OCI-LY1 (cell line): ENCODE results near the gene DENND5B.
"Not testable (repeated sequence)": the region's sequence is repeated elsewhere in the genome, so short reads cannot be mapped to it uniquely, and the experiment has no call there.

ENCODE experiments used
- H2AFZ ChIP-seq: fragments of 200-600 bp; sonication (generic), shearing (Covaris generic); 2 replicates; pipeline ENCODE4 v1.6.0; 2014; ENCODE audit warnings: antibody characterized with exemption, mild to moderate bottlenecking, low read length
- H3F3A ChIP-seq: fragments of 200-600 bp; sonication (generic), shearing (Covaris generic); 2 replicates; pipeline ENCODE4 v1.6.0; 2014; ENCODE audit warnings: mild to moderate bottlenecking, antibody characterized with exemption, low read length, moderate library complexity; ENCODE audit not compliant: insufficient read depth
- H3K27ac ChIP-seq: fragments of 200-600 bp; sonication (generic); 2 replicates; pipeline ENCODE4 v1.5.1; 2014; ENCODE audit warnings: low read length, mixed run types, mild to moderate bottlenecking, low read depth; ENCODE audit not compliant: poor library complexity, severe bottlenecking
- H3K27me3 ChIP-seq: fragments of 200-600 bp; sonication (generic); 2 replicates; pipeline ENCODE4 v1.6.0; 2014; ENCODE audit warnings: antibody characterized with exemption, mild to moderate bottlenecking, low read length, moderate library complexity; ENCODE audit not compliant: insufficient read depth
- H3K36me3 ChIP-seq: fragments of 200-600 bp; sonication (generic); 2 replicates; pipeline ENCODE4 v1.6.1; 2014; ENCODE audit warnings: mild to moderate bottlenecking, antibody characterized with exemption, low read length, moderate library complexity, mixed read lengths; ENCODE audit not compliant: insufficient read depth
- H3K4me1 ChIP-seq: fragments of 200-600 bp; sonication (generic); 2 replicates; pipeline ENCODE4 v1.5.1; 2014; ENCODE audit warnings: mild to moderate bottlenecking, low read length, moderate library complexity; ENCODE audit not compliant: insufficient read depth, severe bottlenecking
- H3K4me2 ChIP-seq: fragments of 200-600 bp; sonication (generic), shearing (Covaris generic); 2 replicates; pipeline ENCODE4 v1.6.1; 2014; ENCODE audit warnings: low read length
- H3K4me3 ChIP-seq: fragments of 200-600 bp; sonication (generic); 2 replicates; pipeline ENCODE4 v1.5.1; 2014; ENCODE audit warnings: low read length, low read depth, mild to moderate bottlenecking, mixed read lengths; ENCODE audit not compliant: poor library complexity, severe bottlenecking
- H3K79me2 ChIP-seq: fragments of 200-600 bp; shearing (Covaris generic); 2 replicates; pipeline ENCODE4 v1.6.1; 2016; ENCODE audit warnings: mixed run types, low read length, mixed read lengths; ENCODE audit not compliant: insufficient read depth
- H3K9ac ChIP-seq: fragments of 200-600 bp; sonication (generic), shearing (Covaris generic); 2 replicates; pipeline ENCODE4 v1.6.1; 2014; ENCODE audit warnings: mild to moderate bottlenecking, low read length, mixed read lengths
- H3K9me2 ChIP-seq: fragments of 200-600 bp; sonication (generic), shearing (Covaris generic); 2 replicates; pipeline ENCODE4 v1.6.1; 2014; ENCODE audit warnings: low read depth, mild to moderate bottlenecking, low read length, mixed read lengths
- H3K9me3 ChIP-seq: fragments of 200-600 bp; shearing (Covaris generic); 2 replicates; pipeline ENCODE4 v1.6.1; 2014; ENCODE audit warnings: low read length, mixed read lengths
- H4K20me1 ChIP-seq: fragments of 200-600 bp; sonication (generic), shearing (Covaris generic); 2 replicates; pipeline ENCODE4 v1.6.0; 2016; ENCODE audit warnings: mild to moderate bottlenecking, low read length; ENCODE audit not compliant: insufficient read depth
- CTCF ChIP-seq: fragments of 200-600 bp; sonication (generic), shearing (Covaris generic); IDR thresholded peaks from 2 replicates; pipeline ENCODE4 v1.5.1; 2017; ENCODE audit warnings: mild to moderate bottlenecking, antibody characterized with exemption, low read length, moderate library complexity, mixed read lengths
- EZH2 ChIP-seq: fragments of 200-600 bp; sonication (generic), shearing (Covaris generic); IDR thresholded peaks from 2 replicates; pipeline ENCODE4 v1.8.0; 2017; ENCODE audit warnings: borderline replicate concordance, mixed run types, mild to moderate bottlenecking, antibody characterized with exemption, low read length, moderate library complexity, mixed read lengths

Gene DENND5B

GRCh38 chr12:31558521-31558920, 32.4 kb downstream of the DENND5B start:
- H3F3A ChIP-seq: no peaks in the 10 kb centered on the region
- no peaks in the 10 kb centered on the region for H3K4me1 ChIP-seq
- no peak overlapping the region for H2AFZ ChIP-seq
- H3K4me3 ChIP-seq: no peak overlapping the region
- H3K4me2 ChIP-seq: no peak overlapping the region
- H3K27ac ChIP-seq: no peak overlapping the region
- H4K20me1 ChIP-seq: no peaks in the 10 kb centered on the region
- H3K36me3 ChIP-seq: no peaks in the 10 kb centered on the region; the same call in 1 of the 2 replicates
- H3K9ac ChIP-seq: no peak overlapping the region
- no peak for TF ChIP-seq EZH2
- TF ChIP-seq CTCF: no peak
- 0 out of 2 replicates have a peak, but pooled peaks cover 3% of the 10 kb centered on the region for H3K9me3 ChIP-seq
- no peaks in the 10 kb centered on the region for H3K9me2 ChIP-seq
- no peaks in the 10 kb centered on the region for H3K27me3 ChIP-seq
- peaks cover 60% of the 10 kb centered on the region for H3K79me2 ChIP-seq

GRCh38 chr12:31557707-31558106, 33.2 kb downstream of the DENND5B start:
- H3K27me3 ChIP-seq: no peaks in the 10 kb centered on the region
- 0 out of 2 replicates have a peak, but pooled peaks cover 3% of the 10 kb centered on the region for H3K9me3 ChIP-seq
- H3K27ac ChIP-seq: no peak overlapping the region
- H3K9ac ChIP-seq: no peak overlapping the region
- H3K79me2 ChIP-seq: peaks cover 51% of the 10 kb centered on the region
- H3F3A ChIP-seq: no peaks in the 10 kb centered on the region
- H3K4me3 ChIP-seq: no peak overlapping the region
- no peak overlapping the region for H2AFZ ChIP-seq
- H3K4me1 ChIP-seq: no peaks in the 10 kb centered on the region
- H3K4me2 ChIP-seq: no peak overlapping the region
- TF ChIP-seq CTCF: no peak
- TF ChIP-seq EZH2: no peak
- H3K36me3 ChIP-seq: no peaks in the 10 kb centered on the region; the same call in 1 of the 2 replicates
- H4K20me1 ChIP-seq: no peaks in the 10 kb centered on the region
- H3K9me2 ChIP-seq: no peaks in the 10 kb centered on the region

GRCh38 chr12:31555466-31555865, 35.5 kb downstream of the DENND5B start:
- not testable (repeated sequence) for H4K20me1 ChIP-seq, H3K27ac ChIP-seq, H3K9me3 ChIP-seq, H2AFZ ChIP-seq, H3K4me3 ChIP-seq, H3K9ac ChIP-seq, H3K9me2 ChIP-seq, H3F3A ChIP-seq, H3K27me3 ChIP-seq, H3K4me2 ChIP-seq, H3K36me3 ChIP-seq, H3K4me1 ChIP-seq
- peaks cover 30% of the 10 kb centered on the region; the same call in 1 of the 2 replicates for H3K79me2 ChIP-seq

- peaks cover 11% of the 10 kb centered on the region for H3K79me2 ChIP-seq
- H3K4me1 ChIP-seq: peaks cover 16% of the 10 kb centered on the region
- H3K27me3 ChIP-seq, H3K9ac ChIP-seq, H3K9me2 ChIP-seq, H3K27ac ChIP-seq, H3F3A ChIP-seq, H2AFZ ChIP-seq, H3K9me3 ChIP-seq, H3K4me2 ChIP-seq, H3K36me3 ChIP-seq, H3K4me3 ChIP-seq, H4K20me1 ChIP-seq: not testable (repeated sequence)
Observed at GRCh38 chr12:31550590-31550989, 40.3 kb downstream of the DENND5B start.
